Measurements from ENCODE around the gene ZNF768. TPM values are rescaled to one million over a fixed set of nuclear protein-coding genes. Genes with fewer than 3 reads are reported as not detected.
"Not testable (repeated sequence)": the region's sequence is repeated elsewhere in the genome, so short reads cannot be mapped to it uniquely, and the experiment has no call there.

The ZNF768 gene
- total RNA-seq, 1 experiment from 2014 or later: 68.3 TPM

GRCh38 chr16:30481381-30481780, 45.0 kb downstream of the ZNF768 start:
- no peaks in the 10 kb centered on the region for H3K4me1 ChIP-seq (ENCODE audit: control insufficient read depth, insufficient read depth, low read length)
- no peaks in the 10 kb centered on the region for H3K36me3 ChIP-seq (ENCODE audit: control insufficient read depth, insufficient read depth, low read length)
- no TSS peak for BruUV-seq (replicated peaks)
- no peak for ATAC-seq
- ChIA-PET POLR2A (interaction anchor here (0.6 to 1.3 kb wide), 3 partner anchors 24 to 141 kb away, joined by 3 to 17 read pairs (median 9); no protein-coding TSS in a partner anchor), CTCF (no interaction called here)
- H3K27me3 ChIP-seq (ENCODE audit: control insufficient read depth, insufficient read depth, low read length): no peaks in the 10 kb centered on the region
- in situ Hi-C loops (cut with HindIII; ENCODE audit: low pct_unique_long_range_greater_than_20kb, low sequenced_read_pairs): no loop called here
- no peak overlapping the region for H3K4me3 ChIP-seq (ENCODE audit: low read depth in 2 of 2, low read length in 2 of 2)
- intact Hi-C loops (cut with micrococcal nuclease; ENCODE audit: unreplicated experiment): no loop called here
- no peak for DNase-seq (ENCODE audit: low read depth, low spot score)
- no peak overlapping the region for H3K27ac ChIP-seq (ENCODE audit: low read length)
- TF ChIP-seq POLR2AphosphoS5 (IDR thresholded peaks at IDR 0.05; ENCODE audit: low read depth, low read length): no peak
- TF ChIP-seq SIN3A (IDR thresholded peaks at IDR 0.05; ENCODE audit: borderline replicate concordance, insufficient read depth, low read depth, low read length): no peak
- TF ChIP-seq, protein P1, sequence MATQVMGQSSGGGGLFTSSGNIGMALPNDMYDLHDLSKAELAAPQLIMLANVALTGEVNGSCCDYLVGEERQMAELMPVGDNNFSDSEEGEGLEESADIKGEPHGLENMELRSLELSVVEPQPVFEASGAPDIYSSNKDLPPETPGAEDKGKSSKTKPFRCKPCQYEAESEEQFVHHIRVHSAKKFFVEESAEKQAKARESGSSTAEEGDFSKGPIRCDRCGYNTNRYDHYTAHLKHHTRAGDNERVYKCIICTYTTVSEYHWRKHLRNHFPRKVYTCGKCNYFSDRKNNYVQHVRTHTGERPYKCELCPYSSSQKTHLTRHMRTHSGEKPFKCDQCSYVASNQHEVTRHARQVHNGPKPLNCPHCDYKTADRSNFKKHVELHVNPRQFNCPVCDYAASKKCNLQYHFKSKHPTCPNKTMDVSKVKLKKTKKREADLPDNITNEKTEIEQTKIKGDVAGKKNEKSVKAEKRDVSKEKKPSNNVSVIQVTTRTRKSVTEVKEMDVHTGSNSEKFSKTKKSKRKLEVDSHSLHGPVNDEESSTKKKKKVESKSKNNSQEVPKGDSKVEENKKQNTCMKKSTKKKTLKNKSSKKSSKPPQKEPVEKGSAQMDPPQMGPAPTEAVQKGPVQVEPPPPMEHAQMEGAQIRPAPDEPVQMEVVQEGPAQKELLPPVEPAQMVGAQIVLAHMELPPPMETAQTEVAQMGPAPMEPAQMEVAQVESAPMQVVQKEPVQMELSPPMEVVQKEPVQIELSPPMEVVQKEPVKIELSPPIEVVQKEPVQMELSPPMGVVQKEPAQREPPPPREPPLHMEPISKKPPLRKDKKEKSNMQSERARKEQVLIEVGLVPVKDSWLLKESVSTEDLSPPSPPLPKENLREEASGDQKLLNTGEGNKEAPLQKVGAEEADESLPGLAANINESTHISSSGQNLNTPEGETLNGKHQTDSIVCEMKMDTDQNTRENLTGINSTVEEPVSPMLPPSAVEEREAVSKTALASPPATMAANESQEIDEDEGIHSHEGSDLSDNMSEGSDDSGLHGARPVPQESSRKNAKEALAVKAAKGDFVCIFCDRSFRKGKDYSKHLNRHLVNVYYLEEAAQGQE (IDR thresholded peaks at IDR 0.05; ENCODE audit: insufficient read depth in 1 of 2, low read depth in 2 of 2, low read length in 1 of 2): no peak
- TF ChIP-seq CTCF (IDR thresholded peaks at IDR 0.05): no peak
- no peak for TF ChIP-seq TCF7L2 (IDR thresholded peaks at IDR 0.05; ENCODE audit: low read depth, low read length)
- H3K9me3 ChIP-seq (ENCODE audit: control insufficient read depth, insufficient read depth, low read depth, low read length): no peaks in the 10 kb centered on the region

- no peak for TF ChIP-seq TCF7L2 (IDR thresholded peaks at IDR 0.05; ENCODE audit: low read depth, low read length)
- TF ChIP-seq POLR2AphosphoS5 (IDR thresholded peaks at IDR 0.05; ENCODE audit: low read depth, low read length): no peak
- TF ChIP-seq, protein P1 (IDR thresholded peaks at IDR 0.05; ENCODE audit: insufficient read depth in 1 of 2, low read depth in 2 of 2, low read length in 1 of 2): no peak
- no peak for TF ChIP-seq SIN3A (IDR thresholded peaks at IDR 0.05; ENCODE audit: borderline replicate concordance, insufficient read depth, low read depth, low read length)
- TF ChIP-seq CTCF (IDR thresholded peaks at IDR 0.05): no peak
Observed at GRCh38 chr16:30478766-30479478, 47.4 kb downstream of the ZNF768 start.

GRCh38 chr16:30477773-30478172, 48.6 kb downstream of the ZNF768 start:
- POLR2A ChIA-PET; H3K36me3 ChIP-seq (ENCODE audit: control insufficient read depth, insufficient read depth, low read length); intact Hi-C loops (cut with micrococcal nuclease; ENCODE audit: unreplicated experiment); ATAC-seq; H3K27ac ChIP-seq (ENCODE audit: low read length); H3K4me1 ChIP-seq (ENCODE audit: control insufficient read depth, insufficient read depth, low read length); H3K27me3 ChIP-seq (ENCODE audit: control insufficient read depth, insufficient read depth, low read length); in situ Hi-C loops (cut with HindIII; ENCODE audit: low pct_unique_long_range_greater_than_20kb, low sequenced_read_pairs); BruUV-seq (replicated peaks); H3K9me3 ChIP-seq (ENCODE audit: control insufficient read depth, insufficient read depth, low read depth, low read length); H3K4me3 ChIP-seq (ENCODE audit: low read depth in 2 of 2, low read length in 2 of 2); CTCF ChIA-PET; DNase-seq (ENCODE audit: low read depth, low spot score): not testable (repeated sequence)

More at GRCh38 chr16:30478766-30479478, 47.4 kb downstream of the ZNF768 start:
- no peak for DNase-seq (ENCODE audit: low read depth, low spot score)
- no TSS peak for BruUV-seq (replicated peaks)
- Histone ChIP-seq H3K4me3 (ENCODE audit: low read depth in 2 of 2, low read length in 2 of 2) (no peak overlapping the region), H3K4me1 (ENCODE audit: control insufficient read depth, insufficient read depth, low read length) (no peaks in the 10 kb centered on the region), H3K27me3 (ENCODE audit: control insufficient read depth, insufficient read depth, low read length) (no peaks in the 10 kb centered on the region), H3K27ac (ENCODE audit: low read length) (no peak overlapping the region), H3K36me3 (ENCODE audit: control insufficient read depth, insufficient read depth, low read length) (no peaks in the 10 kb centered on the region), H3K9me3 (ENCODE audit: control insufficient read depth, insufficient read depth, low read depth, low read length) (no peaks in the 10 kb centered on the region)
- intact Hi-C loops (cut with micrococcal nuclease; ENCODE audit: unreplicated experiment): no loop called here
- in situ Hi-C loops (cut with HindIII; ENCODE audit: low pct_unique_long_range_greater_than_20kb, low sequenced_read_pairs): no loop called here
- POLR2A ChIA-PET: interaction anchor here (0.6 kb wide), 1 partner anchor 172 kb away, joined by 5 read pairs; no protein-coding TSS in a partner anchor
- no peak for ATAC-seq
- CTCF ChIA-PET: interaction anchor here (0.6 kb wide), 1 partner anchor 19 kb away, joined by 3 read pairs; no protein-coding TSS in a partner anchor
